GM18868 (cell line): Measurements from ENCODE around the gene CPLX1.

Experiments used
- ATAC-seq: cut with Tn5 transposase; IDR thresholded peaks from one replicate; pipeline ENCODE4 v1.9.1; 2021; ENCODE audit warnings: mild to moderate bottlenecking, moderate library complexity; ENCODE audit not compliant: unreplicated experiment

Gene CPLX1

GRCh38 chr4:833731-834367, 7.9 kb upstream of the CPLX1 start:
- ATAC-seq = no peak

- ATAC-seq = no peak
Observed at GRCh38 chr4:833156-833555, 7.2 kb upstream of the CPLX1 start.

- no peak for ATAC-seq
Observed at GRCh38 chr4:832536-832935, 6.6 kb upstream of the CPLX1 start.

- ATAC-seq = no peak
Observed at GRCh38 chr4:832108-832507, 6.2 kb upstream of the CPLX1 start.

- ATAC-seq = no peak
Observed at GRCh38 chr4:831483-831805, 5.5 kb upstream of the CPLX1 start.

GRCh38 chr4:830601-831482, 4.9 kb upstream of the CPLX1 start:
- ATAC-seq = no peak

GRCh38 chr4:829761-830600, 4.1 kb upstream of the CPLX1 start:
- no peak for ATAC-seq

- no peak for ATAC-seq
Observed at GRCh38 chr4:829291-829690, 3.4 kb upstream of the CPLX1 start.

GRCh38 chr4:828641-829271, 2.8 kb upstream of the CPLX1 start:
- ATAC-seq = no peak

- no peak for ATAC-seq
Observed at GRCh38 chr4:827209-828081, 1.5 kb upstream of the CPLX1 start.

- no peak for ATAC-seq
Observed at GRCh38 chr4:826508-827208, 729 bp upstream of the CPLX1 start.

- ATAC-seq = no peak
Observed at GRCh38 chr4:825063-825970, 612 bp downstream of the CPLX1 start.

GRCh38 chr4:824461-825062, 1.4 kb downstream of the CPLX1 start:
- ATAC-seq = no peak

GRCh38 chr4:823761-824460, 2.0 kb downstream of the CPLX1 start:
- no peak for ATAC-seq

GRCh38 chr4:823176-823760, 2.7 kb downstream of the CPLX1 start:
- no peak for ATAC-seq

GRCh38 chr4:822361-823175, 3.4 kb downstream of the CPLX1 start:
- ATAC-seq = no peak
